ENCODE data around the gene FGG. TPM values are rescaled to one million over a fixed set of nuclear protein-coding genes. Genes with fewer than 3 reads are reported as not detected.

The FGG gene
- total RNA-seq, 2 donors from 2014 or later: 0.89 TPM; not detected in 1

DNA sequence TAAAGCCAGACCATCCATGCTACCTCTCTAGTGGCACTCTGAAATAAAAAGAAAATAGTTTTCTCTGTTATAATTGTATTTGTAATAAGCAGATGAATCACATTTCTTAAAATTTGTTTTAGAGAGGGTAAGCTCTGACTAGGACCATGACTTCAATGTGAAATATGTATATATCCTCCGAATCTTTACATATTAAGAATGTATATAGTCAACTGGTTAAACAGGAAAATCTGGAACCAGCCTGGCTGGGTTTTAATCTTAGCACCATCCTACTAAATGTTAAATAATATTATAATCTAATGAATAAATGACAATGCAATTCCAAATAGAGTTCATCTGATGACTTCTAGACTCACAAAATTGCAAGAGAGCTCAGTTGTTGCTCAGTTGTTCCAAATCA, 48.1 kb downstream of the FGG start:
- Mint-ChIP-seq H3K27me3 (ENCODE audit: insufficient read depth) (no peaks in the 10 kb centered on the region), H3K4me1 (peaks cover 10% of the 10 kb centered on the region), H3K4me3 (no peak overlapping the region), H3K27ac (no peak overlapping the region), H3K36me3 (ENCODE audit: low read depth) (no peaks in the 10 kb centered on the region), H3K9me3 (no peaks in the 10 kb centered on the region)
- H3K9me3 ChIP-seq (ENCODE audit: control insufficient read depth, low read length): no peaks in the 10 kb centered on the region
- no peaks in the 10 kb centered on the region for H3K36me3 ChIP-seq (ENCODE audit: control insufficient read depth, insufficient read depth, low read length)
- no peak overlapping the region for H3K4me3 ChIP-seq (ENCODE audit: low read length)
- H3K27me3 ChIP-seq (ENCODE audit: control insufficient read depth, insufficient read depth, low read length, poor library complexity, severe bottlenecking): no peaks in the 10 kb centered on the region
- no CpG with 5 or more reads among the region's 1 CpG for WGBS, 2 experiments (ENCODE audit: insufficient coverage in 1 of 2, insufficient read length in 1 of 2)
- DNase-seq: no peak
- H3K9ac ChIP-seq (ENCODE audit: extremely low read depth, low read length, poor library complexity, severe bottlenecking): no peak overlapping the region
- H3K4me1 ChIP-seq (ENCODE audit: control insufficient read depth, insufficient read depth, low read length): no peaks in the 10 kb centered on the region
- TF ChIP-seq, protein P1, sequence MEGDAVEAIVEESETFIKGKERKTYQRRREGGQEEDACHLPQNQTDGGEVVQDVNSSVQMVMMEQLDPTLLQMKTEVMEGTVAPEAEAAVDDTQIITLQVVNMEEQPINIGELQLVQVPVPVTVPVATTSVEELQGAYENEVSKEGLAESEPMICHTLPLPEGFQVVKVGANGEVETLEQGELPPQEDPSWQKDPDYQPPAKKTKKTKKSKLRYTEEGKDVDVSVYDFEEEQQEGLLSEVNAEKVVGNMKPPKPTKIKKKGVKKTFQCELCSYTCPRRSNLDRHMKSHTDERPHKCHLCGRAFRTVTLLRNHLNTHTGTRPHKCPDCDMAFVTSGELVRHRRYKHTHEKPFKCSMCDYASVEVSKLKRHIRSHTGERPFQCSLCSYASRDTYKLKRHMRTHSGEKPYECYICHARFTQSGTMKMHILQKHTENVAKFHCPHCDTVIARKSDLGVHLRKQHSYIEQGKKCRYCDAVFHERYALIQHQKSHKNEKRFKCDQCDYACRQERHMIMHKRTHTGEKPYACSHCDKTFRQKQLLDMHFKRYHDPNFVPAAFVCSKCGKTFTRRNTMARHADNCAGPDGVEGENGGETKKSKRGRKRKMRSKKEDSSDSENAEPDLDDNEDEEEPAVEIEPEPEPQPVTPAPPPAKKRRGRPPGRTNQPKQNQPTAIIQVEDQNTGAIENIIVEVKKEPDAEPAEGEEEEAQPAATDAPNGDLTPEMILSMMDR (conservative IDR thresholded peaks at IDR 0.05): no peak
- no peak overlapping the region for H3K27ac ChIP-seq (ENCODE audit: low read depth, low read length)

DNA sequence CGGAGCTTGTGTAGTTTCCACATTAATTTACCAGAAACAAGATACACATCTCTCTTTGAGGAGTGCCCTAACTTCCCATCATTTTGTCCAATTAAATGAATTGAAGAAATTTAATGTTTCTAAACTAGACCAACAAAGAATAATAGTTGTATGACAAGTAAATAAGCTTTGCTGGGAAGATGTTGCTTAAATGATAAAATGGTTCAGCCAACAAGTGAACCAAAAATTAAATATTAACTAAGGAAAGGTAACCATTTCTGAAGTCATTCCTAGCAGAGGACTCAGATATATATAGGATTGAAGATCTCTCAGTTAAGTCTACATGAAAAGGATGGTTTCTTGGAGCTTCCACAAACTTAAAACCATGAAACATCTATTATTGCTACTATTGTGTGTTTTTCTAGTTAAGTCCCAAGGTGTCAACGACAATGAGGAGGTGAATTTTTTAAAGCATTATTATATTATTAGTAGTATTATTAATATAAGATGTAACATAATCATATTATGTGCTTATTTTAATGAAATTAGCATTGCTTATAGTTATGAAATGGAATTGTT, 49.7 kb downstream of the FGG start, which contains the start of gene FGB:
Gene FGB, plus strand, starts transcription at position 315 of the 558 bp plus-strand sequence. Its CDS starts 8 bp downstream, at position 323.
- Histone ChIP-seq H3K36me3 (ENCODE audit: control insufficient read depth, insufficient read depth, low read length) (no peaks in the 10 kb centered on the region), H3K9ac (ENCODE audit: extremely low read depth, low read length, poor library complexity, severe bottlenecking) (no peak within 1 kb of the TSS), H3K4me1 (ENCODE audit: control insufficient read depth, insufficient read depth, low read length) (no peaks in the 10 kb centered on the region), H3K27me3 (ENCODE audit: control insufficient read depth, insufficient read depth, low read length, poor library complexity, severe bottlenecking) (no peaks in the 10 kb centered on the region), H3K27ac (ENCODE audit: low read depth, low read length) (no peak within 1 kb of the TSS), H3K4me3 (ENCODE audit: low read length) (no peak within 1 kb of the TSS), H3K9me3 (ENCODE audit: control insufficient read depth, low read length) (no peaks in the 10 kb centered on the region)
- whole genome bisulfite sequencing, 2 experiments (ENCODE audit: insufficient coverage in 1 of 2, insufficient read length in 1 of 2): 85% methylated on average over 1 of the region's 2 CpGs; no CpG with 5 or more reads in 1 of the 2 experiments
- DNase-seq: no peak
- no peaks in the 10 kb centered on the region for H3K36me3 Mint-ChIP-seq (ENCODE audit: low read depth)
- peaks cover 10% of the 10 kb centered on the region for H3K4me1 Mint-ChIP-seq
- no peaks in the 10 kb centered on the region for H3K9me3 Mint-ChIP-seq
- H3K27ac Mint-ChIP-seq: no peak within 1 kb of the TSS
- peaks cover 3% of the 10 kb centered on the region for H3K27me3 Mint-ChIP-seq (ENCODE audit: insufficient read depth)
- H3K4me3 Mint-ChIP-seq: no peak within 1 kb of the TSS
- TF ChIP-seq, protein P1 (conservative IDR thresholded peaks at IDR 0.05): no peak

DNA sequence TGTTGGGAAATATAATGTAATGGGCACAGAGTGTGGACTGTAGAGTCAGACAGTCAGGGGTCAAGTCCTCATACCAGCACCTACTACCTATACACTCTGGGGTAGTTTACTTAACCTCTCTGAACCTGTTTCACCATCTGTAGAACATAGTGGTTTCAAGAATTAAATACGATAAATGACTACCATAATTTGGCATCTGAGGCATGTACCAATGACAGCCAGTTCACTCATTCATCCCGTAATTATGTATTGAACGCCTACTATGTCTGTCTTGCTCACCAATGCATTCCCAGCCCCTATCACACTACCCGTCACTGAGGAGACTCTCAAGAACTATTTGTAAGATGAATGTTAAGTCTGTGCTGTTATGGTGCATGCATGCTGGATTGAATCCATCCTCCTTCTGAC, 51.6 kb downstream of the FGG start:
- Histone ChIP-seq H3K4me1 (ENCODE audit: control insufficient read depth, insufficient read depth, low read length) (no peaks in the 10 kb centered on the region), H3K27ac (ENCODE audit: low read depth, low read length) (no peak overlapping the region), H3K27me3 (ENCODE audit: control insufficient read depth, insufficient read depth, low read length, poor library complexity, severe bottlenecking) (no peaks in the 10 kb centered on the region), H3K9me3 (ENCODE audit: control insufficient read depth, low read length) (no peaks in the 10 kb centered on the region), H3K9ac (ENCODE audit: extremely low read depth, low read length, poor library complexity, severe bottlenecking) (no peak overlapping the region), H3K36me3 (ENCODE audit: control insufficient read depth, insufficient read depth, low read length) (no peaks in the 10 kb centered on the region), H3K4me3 (ENCODE audit: low read length) (no peak overlapping the region)
- Mint-ChIP-seq H3K27ac (no peak overlapping the region), H3K36me3 (ENCODE audit: low read depth) (no peaks in the 10 kb centered on the region), H3K4me1 (peaks cover 10% of the 10 kb centered on the region), H3K27me3 (ENCODE audit: insufficient read depth) (peaks cover 3% of the 10 kb centered on the region), H3K9me3 (no peaks in the 10 kb centered on the region), H3K4me3 (no peak overlapping the region)
- WGBS, 2 experiments (ENCODE audit: insufficient coverage in 1 of 2, insufficient read length in 1 of 2): 90 to 94% methylated on average over 2 to 4 of the region's 4 CpGs
- no peak for DNase-seq
- TF ChIP-seq, protein P1 (conservative IDR thresholded peaks at IDR 0.05): no peak

All from endodermal cell (in vitro differentiated cells).